ENCODE data around the gene HSD17B3. TPM values are rescaled to one million over a fixed set of nuclear protein-coding genes. Genes with fewer than 3 reads are reported as not detected.
A peak's percentile ranks its signal among the peaks of the same experiment; 100 is the strongest.

HSD17B3 gene
- total and polyA plus RNA-seq, 2 of the 13 experiments (the other 11 are each of a cell fraction or from before 2014, with no cell fraction given), result 0.12 TPM; not detected in 1

- TF ChIP-seq ARID5B (CRISPR knock-in tag; IDR thresholded peaks at IDR 0.05) (peak; percentile 30; the same call in 1 of the 2 replicates), MXD4 (CRISPR knock-in tag; IDR thresholded peaks at IDR 0.05) (0 out of 2 replicates have a peak, but pooled peaks have one; percentile 41), IKZF4 (CRISPR knock-in tag; IDR thresholded peaks at IDR 0.05; ENCODE audit: borderline replicate concordance, low read depth, not compliant biosample characterization) (peak; percentile 22), MAF1 (CRISPR knock-in tag; IDR thresholded peaks at IDR 0.05; ENCODE audit: borderline replicate concordance) (no peak), ZNF136 (CRISPR knock-in tag; IDR thresholded peaks at IDR 0.05; ENCODE audit: low read depth) (no peak), ZNF34 (CRISPR knock-in tag; IDR thresholded peaks at IDR 0.05; ENCODE audit: borderline replicate concordance) (no peak), ZNF709 (CRISPR knock-in tag; IDR thresholded peaks at IDR 0.05) (0 out of 2 replicates have a peak, but pooled peaks have one; percentile 40), MAFG (CRISPR knock-in tag; IDR thresholded peaks at IDR 0.05) (no peak), KDM1A (CRISPR knock-in tag; IDR thresholded peaks at IDR 0.05) (0 out of 2 replicates have a peak, but pooled peaks have one; percentile 7), HBP1 (CRISPR knock-in tag; IDR thresholded peaks at IDR 0.05; ENCODE audit: low read depth) (peak; percentile 53; the same call in 1 of the 2 replicates), SALL2 (CRISPR knock-in tag; IDR thresholded peaks at IDR 0.05) (peak; percentile 62; the same call in 1 of the 2 replicates), NR2C2 (CRISPR knock-in tag; IDR thresholded peaks at IDR 0.05; ENCODE audit: borderline replicate concordance) (peak; percentile 28; the same call in 1 of the 2 replicates), SIX4 (CRISPR knock-in tag; IDR thresholded peaks at IDR 0.05) (no peak; the same call in 1 of the 2 replicates), ETV5 (CRISPR knock-in tag; IDR thresholded peaks at IDR 0.05; ENCODE audit: borderline replicate concordance) (peak; percentile 46; the same call in 1 of the 2 replicates), ZFP91 (CRISPR knock-in tag; IDR thresholded peaks at IDR 0.05; ENCODE audit: borderline replicate concordance) (peak; percentile 80), ATF7-NPFF (CRISPR knock-in tag; IDR thresholded peaks at IDR 0.05; ENCODE audit: low read depth) (0 out of 2 replicates have a peak, but pooled peaks have one; percentile 27), ZFX (CRISPR knock-in tag; IDR thresholded peaks at IDR 0.05; ENCODE audit: low read depth) (no peak; the same call in 1 of the 2 replicates), CC2D1A (CRISPR knock-in tag; IDR thresholded peaks at IDR 0.05) (no peak), TEAD3 (CRISPR knock-in tag; optimal IDR thresholded peaks at IDR 0.05; ENCODE audit: borderline replicate concordance) (peak; percentile 46)
Measured at GRCh38 chr9:96217754-96218693, 84.0 kb downstream of the HSD17B3 start (continued).

Measured in HepG2 (cell line).